ENCODE measurements around the gene IGSF8. TPM values are rescaled to one million over a fixed set of nuclear protein-coding genes. Genes with fewer than 3 reads are reported as not detected.

The IGSF8 gene
- polyA plus RNA-seq, 1 of the 3 experiments (the other 2 are of a cell fraction), result 67.9 TPM

GRCh38 chr1:160092366-160093068, 5.9 kb downstream of the IGSF8 start:
- TF ChIP-seq FOXM1 (IDR thresholded peaks at IDR 0.05; ENCODE audit: low read depth) (no peak), TCF12 (IDR thresholded peaks at IDR 0.05) (no peak), RXRA (IDR thresholded peaks at IDR 0.05; ENCODE audit: borderline replicate concordance, low read depth) (no peak), RAD21 (IDR thresholded peaks at IDR 0.05; ENCODE audit: low read length) (no peak), YY1 (IDR thresholded peaks at IDR 0.05; ENCODE audit: low read depth) (no peak), FOSL2 (IDR thresholded peaks at IDR 0.05; ENCODE audit: borderline replicate concordance, low read depth) (no peak), RCOR1 (IDR thresholded peaks at IDR 0.05; ENCODE audit: low read length) (no peak), SIN3A (IDR thresholded peaks at IDR 0.05; ENCODE audit: borderline replicate concordance, low read depth, low read length) (no peak), MEF2A (IDR thresholded peaks at IDR 0.05; ENCODE audit: borderline replicate concordance, low read depth) (no peak), GATA2 (CRISPR knock-in tag; IDR thresholded peaks at IDR 0.05) (no peak), USF1 (IDR thresholded peaks at IDR 0.05; ENCODE audit: borderline replicate concordance, low read depth) (no peak), CTCF (IDR thresholded peaks at IDR 0.05) (no peak), EZH2phosphoT487 (IDR thresholded peaks at IDR 0.05; ENCODE audit: borderline replicate concordance, low read depth) (no peak), NFIC (IDR thresholded peaks at IDR 0.05; ENCODE audit: borderline replicate concordance) (no peak), ZBTB33 (IDR thresholded peaks at IDR 0.05; ENCODE audit: borderline replicate concordance, low read depth) (no peak)
- no peaks in the 10 kb centered on the region for H3K79me2 ChIP-seq (ENCODE audit: insufficient read depth)
- POLR2A ChIA-PET, result no interaction called here

More at GRCh38 chr1:160092366-160093068, 5.9 kb downstream of the IGSF8 start:
- Histone ChIP-seq H3K9me3 (no peaks in the 10 kb centered on the region), H3K4me2 (no peak overlapping the region), H3K36me3 (replicated peaks in 1 of 2; ENCODE audit: control insufficient read depth in 1 of 2, insufficient read depth in 2 of 2, low read length in 1 of 2) (peaks cover 0 to 9% of the 10 kb centered on the region in 2 experiments), H3K9me2 (no peaks in the 10 kb centered on the region), H3K9ac (no peak overlapping the region), H3K4me3 (ENCODE audit: low read depth in 2 of 2, low read length in 1 of 2) (no peak overlapping the region), H3K27ac (ENCODE audit: low read depth in 2 of 2, low read length in 1 of 2) (no peak overlapping the region), H3K4me1 (ENCODE audit: control insufficient read depth in 1 of 2, insufficient read depth in 2 of 2, low read depth in 1 of 2, low read length in 1 of 2) (peaks cover 4 to 12% of the 10 kb centered on the region in 2 experiments; a peak in 1 of 4 replicates), H4K20me1 (ENCODE audit: insufficient read depth) (no peaks in the 10 kb centered on the region), H2AFZ (ENCODE audit: low read depth) (no peak overlapping the region), H3K27me3 (ENCODE audit: insufficient read depth) (no peaks in the 10 kb centered on the region), H3F3A (replicated peaks; ENCODE audit: insufficient read depth) (no peaks in the 10 kb centered on the region)
- DNase-seq, result no peak
- 91% methylated on average over 15 of the region's 32 CpGs for WGBS (ENCODE audit: low lambda C conversion rate)
- CTCF ChIA-PET, result interaction anchor here (0.8 to 8.4 kb wide), 5 partner anchors 8 to 160 kb away, joined by 3 to 132 read pairs (median 4); partner anchors contain the start of gene KCNJ9

Data from SK-N-SH (cell line).